ENCODE results near the gene PDXK. TPM values are rescaled to one million over a fixed set of nuclear protein-coding genes. Genes with fewer than 3 reads are reported as not detected.
A peak's percentile ranks its signal among the peaks of the same experiment; 100 is the strongest.

PDXK gene
- total and polyA plus RNA-seq, 2 donors from 2014 or later: 122 to 210 TPM

DNA sequence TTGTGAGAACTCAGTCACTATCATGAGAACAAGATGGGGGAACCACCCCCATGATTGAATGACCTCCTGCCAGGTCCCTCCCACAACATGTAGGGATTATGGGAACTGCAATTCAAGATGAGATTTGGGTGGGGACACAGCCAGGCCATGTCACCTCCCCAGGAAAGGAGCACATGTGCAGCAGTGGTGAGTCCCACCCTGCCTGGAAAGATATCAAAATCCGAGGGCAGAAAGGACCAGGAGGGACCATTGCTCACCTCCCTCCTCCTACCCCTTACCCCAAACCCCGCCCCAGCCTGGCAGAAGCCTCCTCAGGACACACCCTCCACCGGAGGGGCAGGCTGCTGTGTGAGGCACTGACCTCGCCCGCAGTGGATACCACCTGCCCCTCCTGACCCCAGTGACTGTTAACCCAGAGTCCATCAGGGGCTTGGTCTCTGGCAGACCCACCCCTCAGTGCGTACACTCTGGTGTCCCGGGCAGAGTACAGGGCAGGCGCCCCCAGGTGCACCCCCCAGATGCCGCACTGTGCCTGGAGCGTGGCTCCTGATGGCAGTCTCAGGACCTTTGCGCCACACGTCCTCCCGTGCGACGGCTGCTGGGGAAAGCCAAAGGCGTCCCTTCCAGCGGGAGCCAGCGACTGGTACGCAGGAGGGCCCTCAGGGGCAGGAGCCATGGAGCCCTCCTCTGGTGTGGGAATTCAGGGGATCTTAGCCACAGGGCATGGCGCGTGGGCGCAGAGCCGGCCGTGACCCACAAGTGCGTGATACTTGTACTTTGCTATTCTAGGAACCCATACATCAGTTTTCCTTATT, 20.9 kb downstream of the PDXK start:
- Histone ChIP-seq H3K9me3 (ENCODE audit: control insufficient read depth in 2 of 3, insufficient read depth in 1 of 3, low read length in 3 of 3) (no peaks in the 10 kb centered on the region), H3K27me3 (ENCODE audit: control insufficient read depth, insufficient read depth, low read length) (no peaks in the 10 kb centered on the region), H3K36me3 (ENCODE audit: control insufficient read depth in 2 of 3, insufficient read depth in 3 of 3, low read length in 3 of 3) (peaks cover 5 to 14% (median 6%) of the 10 kb centered on the region in 3 donors), H3K4me3 (ENCODE audit: low read length in 3 of 3) (no peak overlapping the region), H3K4me1 (ENCODE audit: control insufficient read depth in 2 of 3, insufficient read depth in 2 of 3, low read depth in 1 of 3, low read length in 3 of 3) (peaks cover 2 to 21% (median 12%) of the 10 kb centered on the region in 3 donors), H3K9ac (ENCODE audit: low read length in 3 of 3) (no peak overlapping the region), H3K27ac (ENCODE audit: low read depth in 2 of 2, low read length in 2 of 2) (peak overlapping the region; percentile 43 to 59)
- intact Hi-C loops (cut with DNase I): no loop called here
- FAIRE-seq (no peak), DNase-seq (no peak)
- TF ChIP-seq CTCF (IDR thresholded peaks at IDR 0.05; ENCODE audit: borderline replicate concordance, extremely low read depth, insufficient read depth): no peak

GRCh38 chr21:43740497-43741156, 21.7 kb downstream of the PDXK start:
- intact Hi-C loops (cut with DNase I): no loop called here
- DNase-seq (peak in 4 of 5 donors; percentile 87 to 95 (median 90)), FAIRE-seq (no peak)
- H3K4me3 ChIP-seq (ENCODE audit: low read length in 3 of 3): no peak overlapping the region
- TF ChIP-seq CTCF (IDR thresholded peaks at IDR 0.05; ENCODE audit: borderline replicate concordance, extremely low read depth, insufficient read depth): no peak
- H3K27ac ChIP-seq (ENCODE audit: low read depth in 2 of 2, low read length in 2 of 2): peak overlapping the region; percentile 43 to 59
- no peaks in the 10 kb centered on the region for H3K9me3 ChIP-seq (ENCODE audit: control insufficient read depth in 2 of 3, insufficient read depth in 1 of 3, low read length in 3 of 3)
- no peaks in the 10 kb centered on the region for H3K27me3 ChIP-seq (ENCODE audit: control insufficient read depth, insufficient read depth, low read length)
- peaks cover 5 to 17% (median 7%) of the 10 kb centered on the region in 3 donors for H3K36me3 ChIP-seq (ENCODE audit: control insufficient read depth in 2 of 3, insufficient read depth in 3 of 3, low read length in 3 of 3)
- peaks cover 2 to 20% (median 12%) of the 10 kb centered on the region in 3 donors for H3K4me1 ChIP-seq (ENCODE audit: control insufficient read depth in 2 of 3, insufficient read depth in 2 of 3, low read depth in 1 of 3, low read length in 3 of 3)
- H3K9ac ChIP-seq (ENCODE audit: low read length in 3 of 3): no peak overlapping the region

DNA sequence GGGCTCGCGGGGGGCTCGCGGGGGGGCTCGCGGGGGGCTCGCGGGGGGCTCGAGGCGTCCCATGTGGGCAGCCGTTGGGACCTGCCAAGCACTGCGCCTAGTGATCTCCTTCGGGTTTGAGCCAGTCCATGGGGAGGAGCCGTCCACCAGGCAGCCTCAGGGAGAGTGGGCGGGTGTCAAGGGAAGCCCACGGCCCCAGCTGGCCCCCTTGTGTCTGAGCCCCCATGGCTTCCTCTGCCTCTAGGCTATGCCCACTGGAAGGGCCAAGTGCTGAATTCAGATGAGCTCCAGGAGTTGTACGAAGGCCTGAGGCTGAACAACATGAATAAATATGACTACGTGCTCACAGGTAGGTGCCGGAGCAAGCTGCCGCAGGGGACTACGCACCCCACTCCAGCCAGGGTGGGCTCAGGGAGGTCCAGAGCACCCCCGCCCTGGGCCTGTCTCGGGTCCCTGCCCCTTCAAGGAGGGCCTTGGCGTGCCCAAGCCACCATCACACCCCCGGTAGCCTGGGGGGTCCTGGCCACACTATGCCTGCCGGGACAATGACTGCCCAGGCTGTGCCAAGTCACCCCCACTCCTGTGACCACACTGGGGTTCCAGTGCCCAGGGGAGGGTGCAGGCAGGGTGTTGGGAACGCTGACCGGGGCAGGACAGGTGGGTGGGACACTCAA, 22.6 kb downstream of the PDXK start:
- FAIRE-seq: no peak
- H3K36me3 ChIP-seq (ENCODE audit: control insufficient read depth in 2 of 3, insufficient read depth in 3 of 3, low read length in 3 of 3): peaks cover 5 to 27% (median 14%) of the 10 kb centered on the region in 3 donors
- DNase-seq: peak in 2 of 5 donors; percentile 48

More for the DNA sequence above, 22.6 kb downstream of the PDXK start:
- H3K27ac ChIP-seq (ENCODE audit: low read depth in 2 of 2, low read length in 2 of 2): no peak overlapping the region
- no peaks in the 10 kb centered on the region for H3K9me3 ChIP-seq (ENCODE audit: control insufficient read depth in 2 of 3, insufficient read depth in 1 of 3, low read length in 3 of 3)
- H3K4me3 ChIP-seq (ENCODE audit: low read length in 3 of 3): no peak overlapping the region
- no peak overlapping the region for H3K9ac ChIP-seq (ENCODE audit: low read length in 3 of 3)
- no peak for TF ChIP-seq CTCF (IDR thresholded peaks at IDR 0.05; ENCODE audit: borderline replicate concordance, extremely low read depth, insufficient read depth)
- intact Hi-C loops (cut with DNase I): no loop called here
- H3K27me3 ChIP-seq (ENCODE audit: control insufficient read depth, insufficient read depth, low read length): no peaks in the 10 kb centered on the region
- H3K4me1 ChIP-seq (ENCODE audit: control insufficient read depth in 2 of 3, insufficient read depth in 2 of 3, low read depth in 1 of 3, low read length in 3 of 3): peaks cover 2 to 20% (median 12%) of the 10 kb centered on the region in 3 donors

Data from kidney (tissue), 14 donors.